Panc1 (cell line): Measurements from ENCODE around the gene DOCK1. TPM values are rescaled to one million over a fixed set of nuclear protein-coding genes. Genes with fewer than 3 reads are reported as not detected.

Experiments used
- ATAC-seq: fragments of 200-7000 bp; cut with Tn5 transposase; 2 replicates; pipeline ENCODE4 v1.9.1; 2020; ENCODE audit warnings: mild to moderate bottlenecking, moderate library complexity
- BruUV-seq: library from RNA; stranded (reverse); fragments of 400-500 nt; replicated peaks from 2 replicates; lab custom pipeline; 2021; lab: Mats Ljungman, UMichigan
- CTCF ChIA-PET: fragments of 300-600 bp; sonication (Branson Sonifier 250); formaldehyde crosslinking; loops from one replicate; lab custom pipeline; 2022; ENCODE audit warnings: antibody characterized with exemption; lab: Charles Lee
- POLR2A ChIA-PET: fragments of 300-600 bp; sonication (Branson Sonifier 250); formaldehyde crosslinking; loops from one replicate; lab custom pipeline; 2022; ENCODE audit warnings: antibody characterized with exemption; lab: Charles Lee
- DNase-seq: peaks from one replicate; pipeline ENCODE4 v3.0.0-alpha.2; 2010; ENCODE audit warnings: low read depth, low spot score
- H3K27ac ChIP-seq: 2 replicates; pipeline ENCODE4 v1.5.1; 2011; ENCODE audit warnings: mild to moderate bottlenecking, low read length, inconsistent platforms
- H3K27me3 ChIP-seq: fragments of 200-500 bp; sonication (Bioruptor generic); 2 replicates; pipeline ENCODE4 v1.6.0; 2014; ENCODE audit warnings: low read length, inconsistent platforms; ENCODE audit not compliant: control insufficient read depth, insufficient read depth
- H3K36me3 ChIP-seq: fragments of 200-500 bp; sonication (Bioruptor generic); 2 replicates; pipeline ENCODE4 v1.5.1; 2014; ENCODE audit warnings: inconsistent platforms, mild to moderate bottlenecking, low read length, moderate library complexity; ENCODE audit not compliant: control insufficient read depth, insufficient read depth
- H3K4me1 ChIP-seq: 2 replicates; pipeline ENCODE4 v1.5.1; 2011; ENCODE audit warnings: inconsistent platforms, mild to moderate bottlenecking, low read length, moderate library complexity; ENCODE audit not compliant: control insufficient read depth, insufficient read depth
- H3K4me3 ChIP-seq, 2 experiments: 2 replicates each; pipeline ENCODE4 v1.5.1; 2011 to 2012; ENCODE audit warnings: low read depth in 2 of 2, low read length in 2 of 2, mild to moderate bottlenecking in 2 of 2, inconsistent platforms in 1 of 2, moderate library complexity in 1 of 2
- H3K9me3 ChIP-seq: fragments of 200-500 bp; sonication (Bioruptor generic); 2 replicates; pipeline ENCODE4 v1.5.1; 2014; ENCODE audit warnings: low read depth, mild to moderate bottlenecking, inconsistent platforms, low read length, moderate library complexity; ENCODE audit not compliant: control insufficient read depth, insufficient read depth
- POLR2AphosphoS5 ChIP-seq: IDR thresholded peaks from 2 replicates; pipeline ENCODE4 v1.6.1; 2012; ENCODE audit warnings: mild to moderate bottlenecking, low read depth, low read length, moderate library complexity
- REST ChIP-seq, 2 experiments: IDR thresholded peaks; 2 replicates each; pipeline ENCODE4 v1.6.1; 2011 to 2012; ENCODE audit warnings: low read depth in 2 of 2, control low read depth in 1 of 2, low read length in 1 of 2, mild to moderate bottlenecking in 1 of 2, moderate library complexity in 1 of 2; ENCODE audit not compliant: insufficient read depth in 1 of 2
- SIN3A ChIP-seq: IDR thresholded peaks from 2 replicates; pipeline ENCODE4 v1.6.1; 2012; ENCODE audit warnings: low read depth, mild to moderate bottlenecking, low read length, moderate library complexity, borderline replicate concordance; ENCODE audit not compliant: insufficient read depth
- TCF7L2 ChIP-seq: IDR thresholded peaks from 2 replicates; pipeline ENCODE4 v1.6.1; 2011; ENCODE audit warnings: mild to moderate bottlenecking, low read depth, low read length, inconsistent platforms
- in situ Hi-C: cut with HindIII; loops from 2 replicates; pipeline ENCODE4 v1.10.0; 2016; ENCODE audit warnings: low sequenced_read_pairs, low pct_unique_long_range_greater_than_20kb
- intact Hi-C: fragments of 100-400 bp; cut with micrococcal nuclease; formaldehyde crosslinking; loops from one replicate; pipeline ENCODE4 v1.10.0; 2022; ENCODE audit not compliant: unreplicated experiment
- total RNA-seq: library from RNA; stranded (reverse); gene quantifications from one replicate; pipeline ENCODE4 v1.2.1, GENCODE V29; 2021; ENCODE audit not compliant: unreplicated experiment
- TF ChIP-seq, protein P1 (sequence below): fragments of 450-650 bp; IDR thresholded peaks from 2 replicates; pipeline ENCODE4 v1.5.1; 2017; ENCODE audit warnings: mild to moderate bottlenecking

The DOCK1 gene
- total RNA-seq, 1 experiment from 2014 or later, result 67.6 TPM

DNA sequence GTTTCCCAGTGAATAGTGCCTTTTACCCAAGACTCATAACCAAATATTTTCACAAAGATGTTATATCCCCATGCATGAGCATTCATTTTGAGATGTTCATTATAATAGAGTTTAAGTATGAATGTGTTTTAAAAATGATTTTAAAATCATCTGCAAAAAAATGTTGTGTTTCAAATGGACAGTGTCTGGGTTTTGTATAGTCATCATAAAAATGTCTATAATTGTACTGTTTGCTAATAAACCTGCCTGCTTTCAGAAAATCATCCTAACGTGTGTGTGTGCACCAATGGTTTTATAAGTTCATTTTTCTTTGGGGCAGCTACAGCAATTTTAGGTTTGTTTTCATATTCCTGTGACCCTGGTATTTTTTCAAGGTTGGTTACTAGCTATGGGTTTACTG, 228.0 kb downstream of the DOCK1 start:
- DNase-seq, result no peak
- intact Hi-C loops (no loop called here), in situ Hi-C loops (no loop called here)
- ChIA-PET POLR2A (no interaction called here), CTCF (no interaction called here)
- H3K36me3 ChIP-seq, result peaks cover 2% of the 10 kb centered on the region; the same call in 1 of the 2 replicates
- TF ChIP-seq REST (IDR thresholded peaks at IDR 0.05; ENCODE audit: insufficient read depth in 1 of 2, low read depth in 2 of 2, low read length in 1 of 2) (no peak), POLR2AphosphoS5 (no peak), TCF7L2 (no peak), SIN3A (no peak)
- TF ChIP-seq, protein P1, sequence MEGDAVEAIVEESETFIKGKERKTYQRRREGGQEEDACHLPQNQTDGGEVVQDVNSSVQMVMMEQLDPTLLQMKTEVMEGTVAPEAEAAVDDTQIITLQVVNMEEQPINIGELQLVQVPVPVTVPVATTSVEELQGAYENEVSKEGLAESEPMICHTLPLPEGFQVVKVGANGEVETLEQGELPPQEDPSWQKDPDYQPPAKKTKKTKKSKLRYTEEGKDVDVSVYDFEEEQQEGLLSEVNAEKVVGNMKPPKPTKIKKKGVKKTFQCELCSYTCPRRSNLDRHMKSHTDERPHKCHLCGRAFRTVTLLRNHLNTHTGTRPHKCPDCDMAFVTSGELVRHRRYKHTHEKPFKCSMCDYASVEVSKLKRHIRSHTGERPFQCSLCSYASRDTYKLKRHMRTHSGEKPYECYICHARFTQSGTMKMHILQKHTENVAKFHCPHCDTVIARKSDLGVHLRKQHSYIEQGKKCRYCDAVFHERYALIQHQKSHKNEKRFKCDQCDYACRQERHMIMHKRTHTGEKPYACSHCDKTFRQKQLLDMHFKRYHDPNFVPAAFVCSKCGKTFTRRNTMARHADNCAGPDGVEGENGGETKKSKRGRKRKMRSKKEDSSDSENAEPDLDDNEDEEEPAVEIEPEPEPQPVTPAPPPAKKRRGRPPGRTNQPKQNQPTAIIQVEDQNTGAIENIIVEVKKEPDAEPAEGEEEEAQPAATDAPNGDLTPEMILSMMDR, result no peak
- BruUV-seq, result no TSS peak
- H3K27ac ChIP-seq, result no peak overlapping the region
- ATAC-seq, result no peak
- H3K4me3 ChIP-seq, result no peak overlapping the region
- no peaks in the 10 kb centered on the region for H3K9me3 ChIP-seq
- no peaks in the 10 kb centered on the region for H3K27me3 ChIP-seq
- H3K4me1 ChIP-seq, result no peaks in the 10 kb centered on the region

GRCh38 chr10:127133672-127134500, 228.7 kb downstream of the DOCK1 start:
- no peak overlapping the region for H3K27ac ChIP-seq
- no peak for DNase-seq
- no peak for ATAC-seq
- POLR2A ChIA-PET, result interaction anchor here (0.6 kb wide), 1 partner anchor 10 kb away, joined by 5 read pairs; no protein-coding TSS in a partner anchor
- H3K4me3 ChIP-seq, result no peak overlapping the region
- TF ChIP-seq TCF7L2, result no peak
- TF ChIP-seq, protein P1, result no peak
- no peak for TF ChIP-seq REST (IDR thresholded peaks at IDR 0.05; ENCODE audit: insufficient read depth in 1 of 2, low read depth in 2 of 2, low read length in 1 of 2)
- no peak for TF ChIP-seq SIN3A
- TF ChIP-seq POLR2AphosphoS5, result no peak
- CTCF ChIA-PET, result no interaction called here
- H3K4me1 ChIP-seq, result no peaks in the 10 kb centered on the region
- no peaks in the 10 kb centered on the region for H3K9me3 ChIP-seq
- in situ Hi-C loops (no loop called here), intact Hi-C loops (no loop called here)
- no TSS peak for BruUV-seq
- no peaks in the 10 kb centered on the region for H3K27me3 ChIP-seq
- H3K36me3 ChIP-seq, result peaks cover 2% of the 10 kb centered on the region
